NCI-H2107 (cell line): ENCODE data around the gene ADGRV1.

Experiments used
- DNase-seq: peaks from one replicate; lab custom pipeline; 2025; lab: John Stamatoyannopoulos, UW

Gene ADGRV1

GRCh38 chr5:91136271-91136670, 577.7 kb downstream of the ADGRV1 start:
- DNase-seq: no peak

- DNase-seq: no peak
Measured at GRCh38 chr5:91137647-91138046, 579.0 kb downstream of the ADGRV1 start.

GRCh38 chr5:91139572-91140200, 581.1 kb downstream of the ADGRV1 start:
- no peak for DNase-seq

GRCh38 chr5:91140657-91141056, 582.1 kb downstream of the ADGRV1 start:
- DNase-seq: no peak

GRCh38 chr5:91141642-91142041, 583.0 kb downstream of the ADGRV1 start:
- DNase-seq: no peak

- no peak for DNase-seq
Measured at GRCh38 chr5:91142386-91142785, 583.8 kb downstream of the ADGRV1 start.

- DNase-seq: no peak
Measured at GRCh38 chr5:91142819-91143218, 584.2 kb downstream of the ADGRV1 start.

- DNase-seq: no peak
Measured at GRCh38 chr5:91143840-91144239, 585.2 kb downstream of the ADGRV1 start.

- DNase-seq: no peak
Measured at GRCh38 chr5:91144491-91145332, 586.1 kb downstream of the ADGRV1 start.

- no peak for DNase-seq
Measured at GRCh38 chr5:91145333-91145620, 586.7 kb downstream of the ADGRV1 start.

- no peak for DNase-seq
Measured at GRCh38 chr5:91146230-91146629, 587.6 kb downstream of the ADGRV1 start.

GRCh38 chr5:91146905-91147600, 588.5 kb downstream of the ADGRV1 start:
- DNase-seq: no peak

- DNase-seq: no peak
Measured at GRCh38 chr5:91150234-91150633, 591.6 kb downstream of the ADGRV1 start.

GRCh38 chr5:91150636-91151035, 592.0 kb downstream of the ADGRV1 start:
- DNase-seq: no peak

- DNase-seq: no peak
Measured at GRCh38 chr5:91151947-91152346, 593.4 kb downstream of the ADGRV1 start.

- no peak for DNase-seq
Measured at GRCh38 chr5:91154338-91154737, 595.7 kb downstream of the ADGRV1 start.

- no peak for DNase-seq
Measured at GRCh38 chr5:91155274-91155673, 596.7 kb downstream of the ADGRV1 start.

- DNase-seq: no peak
Measured at GRCh38 chr5:91156242-91156641, 597.6 kb downstream of the ADGRV1 start.

- DNase-seq: no peak
Measured at GRCh38 chr5:91158011-91158410, 599.4 kb downstream of the ADGRV1 start.

GRCh38 chr5:91159647-91160046, 601.0 kb downstream of the ADGRV1 start:
- DNase-seq: no peak

GRCh38 chr5:91160714-91161285, 602.2 kb downstream of the ADGRV1 start:
- DNase-seq: no peak

GRCh38 chr5:91162534-91163381, 604.2 kb downstream of the ADGRV1 start:
- DNase-seq: no peak
